MCF 10A (cell line): Measurements from ENCODE around the gene UBE2Q2. TPM values are rescaled to one million over a fixed set of nuclear protein-coding genes. Genes with fewer than 3 reads are reported as not detected.
A peak's percentile ranks its signal among the peaks of the same experiment; 100 is the strongest.

Experiments
- BruUV-seq: library from RNA; stranded (reverse); fragments of 400-500 nt; replicated peaks from 2 replicates; lab custom pipeline; 2021; lab: Mats Ljungman, UMichigan
- CTCF ChIA-PET: fragments of 300-600 bp; sonication (Branson Sonifier 250); formaldehyde crosslinking; extraction: SDS; loops from one replicate; lab custom pipeline; 2021; ENCODE audit warnings: antibody characterized with exemption, inconsistent platforms; lab: Yijun Ruan, JAX
- POLR2A ChIA-PET: fragments of 300-600, 350-650 bp; sonication (Branson Sonifier 250); formaldehyde crosslinking; extraction: SDS; loops from one replicate; lab custom pipeline; 2020; ENCODE audit warnings: antibody characterized with exemption, inconsistent platforms; lab: Yijun Ruan, JAX
- DNase-seq: peaks from one replicate; pipeline ENCODE4 v3.0.0-alpha.2; 2018; ENCODE audit not compliant: unreplicated experiment
- H3K27ac Mint-ChIP-seq: one replicate; pipeline ENCODE4 v1.8.0; 2022; ENCODE audit warnings: mild to moderate bottlenecking, low read depth, mixed read lengths; ENCODE audit not compliant: unreplicated experiment
- H3K27me3 Mint-ChIP-seq: one replicate; pipeline ENCODE4 v1.8.0; 2022; ENCODE audit warnings: mixed read lengths; ENCODE audit not compliant: insufficient read depth, unreplicated experiment
- H3K36me3 Mint-ChIP-seq: one replicate; pipeline ENCODE4 v1.8.0; 2022; ENCODE audit warnings: mild to moderate bottlenecking, moderate library complexity, mixed read lengths; ENCODE audit not compliant: insufficient read depth, unreplicated experiment
- H3K4me1 Mint-ChIP-seq: one replicate; pipeline ENCODE4 v1.8.0; 2022; ENCODE audit warnings: mixed read lengths; ENCODE audit not compliant: insufficient read depth, unreplicated experiment
- H3K4me3 Mint-ChIP-seq: one replicate; pipeline ENCODE4 v1.8.0; 2022; ENCODE audit warnings: mild to moderate bottlenecking, moderate library complexity, mixed read lengths; ENCODE audit not compliant: unreplicated experiment
- H3K9me3 Mint-ChIP-seq: one replicate; pipeline ENCODE4 v1.8.0; 2022; ENCODE audit warnings: mixed read lengths; ENCODE audit not compliant: unreplicated experiment
- intact Hi-C: fragments of 100-400 bp; cut with micrococcal nuclease; formaldehyde crosslinking; loops from 2 replicates; pipeline ENCODE4 v1.14.1; 2022
- total RNA-seq: library from RNA; stranded (reverse); gene quantifications from 2 replicates; pipeline ENCODE4 v1.2.3, GENCODE V29; 2022
- TF ChIP-seq, protein P1 (sequence below): fragments of 200-600 bp; IDR thresholded peaks from one replicate; pipeline ENCODE4 v1.8.0; 2022; ENCODE audit warnings: antibody characterized with exemption, mild to moderate bottlenecking; ENCODE audit not compliant: unreplicated experiment

The UBE2Q2 gene
- total RNA-seq, 1 experiment from 2014 or later, result 28.3 TPM

GRCh38 chr15:75928680-75929608 lies 85.7 kb downstream of the UBE2Q2 start:
- no TSS peak for BruUV-seq
- TF ChIP-seq, protein P1, sequence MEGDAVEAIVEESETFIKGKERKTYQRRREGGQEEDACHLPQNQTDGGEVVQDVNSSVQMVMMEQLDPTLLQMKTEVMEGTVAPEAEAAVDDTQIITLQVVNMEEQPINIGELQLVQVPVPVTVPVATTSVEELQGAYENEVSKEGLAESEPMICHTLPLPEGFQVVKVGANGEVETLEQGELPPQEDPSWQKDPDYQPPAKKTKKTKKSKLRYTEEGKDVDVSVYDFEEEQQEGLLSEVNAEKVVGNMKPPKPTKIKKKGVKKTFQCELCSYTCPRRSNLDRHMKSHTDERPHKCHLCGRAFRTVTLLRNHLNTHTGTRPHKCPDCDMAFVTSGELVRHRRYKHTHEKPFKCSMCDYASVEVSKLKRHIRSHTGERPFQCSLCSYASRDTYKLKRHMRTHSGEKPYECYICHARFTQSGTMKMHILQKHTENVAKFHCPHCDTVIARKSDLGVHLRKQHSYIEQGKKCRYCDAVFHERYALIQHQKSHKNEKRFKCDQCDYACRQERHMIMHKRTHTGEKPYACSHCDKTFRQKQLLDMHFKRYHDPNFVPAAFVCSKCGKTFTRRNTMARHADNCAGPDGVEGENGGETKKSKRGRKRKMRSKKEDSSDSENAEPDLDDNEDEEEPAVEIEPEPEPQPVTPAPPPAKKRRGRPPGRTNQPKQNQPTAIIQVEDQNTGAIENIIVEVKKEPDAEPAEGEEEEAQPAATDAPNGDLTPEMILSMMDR, result peak; percentile 46
- peak overlapping the region; percentile 7 for H3K27ac Mint-ChIP-seq
- intact Hi-C loops, result loop anchor here (1.0 to 5.0 kb wide), 3 partner anchors 119 to 210 kb away; partner anchors contain the start of gene TMEM266
- H3K27me3 Mint-ChIP-seq, result no peaks in the 10 kb centered on the region
- peaks cover 11% of the 10 kb centered on the region for H3K4me1 Mint-ChIP-seq
- CTCF ChIA-PET, result interaction anchor here (0.6 to 3.5 kb wide), 25 partner anchors 13 to 215 kb away, joined by 3 to 41 read pairs (median 3); no protein-coding TSS in a partner anchor
- peaks cover 83% of the 10 kb centered on the region for H3K36me3 Mint-ChIP-seq
- H3K4me3 Mint-ChIP-seq, result no peak overlapping the region
- no peaks in the 10 kb centered on the region for H3K9me3 Mint-ChIP-seq
- peak; percentile 67 for DNase-seq
- POLR2A ChIA-PET, result interaction anchor here (0.6 to 1.5 kb wide), 10 partner anchors 23 to 428 kb away, joined by 3 to 6 read pairs (median 4); partner anchors contain the start of gene FBXO22

DNA sequence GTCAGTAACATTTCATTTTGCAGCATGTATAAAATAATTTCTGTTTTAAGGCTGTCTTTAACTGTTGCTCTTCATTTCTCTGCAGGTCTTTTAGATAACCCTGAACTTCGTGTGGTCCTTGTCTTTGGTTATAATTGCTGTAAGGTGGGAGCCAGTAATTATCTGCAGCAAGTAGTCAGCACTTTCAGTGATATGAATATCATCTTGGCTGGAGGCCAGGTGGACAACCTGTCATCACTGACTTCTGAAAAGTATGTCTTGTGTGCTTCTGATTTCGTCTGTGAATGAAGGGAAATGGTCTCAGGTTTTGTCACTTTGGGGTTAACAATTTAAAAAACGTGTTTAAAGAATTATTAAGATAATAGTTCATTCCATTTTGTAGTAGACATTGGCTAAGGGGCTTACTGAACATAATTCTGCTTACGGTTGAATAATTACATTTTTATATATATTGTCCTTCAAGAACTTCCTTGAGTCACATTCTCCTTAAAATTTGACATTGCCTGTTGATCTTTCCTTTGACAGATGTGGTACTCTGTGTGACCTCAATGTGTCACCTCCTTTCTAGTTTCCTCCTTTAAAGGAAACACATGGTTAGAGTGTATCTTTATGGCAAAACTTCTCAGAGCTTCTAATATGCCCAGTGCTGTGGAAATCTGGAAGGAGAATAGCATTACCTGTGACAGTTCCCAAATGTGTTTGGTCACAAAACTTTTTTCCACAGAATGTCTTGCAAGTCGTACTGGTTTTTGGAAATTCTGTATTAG lies 86.7 kb downstream of the UBE2Q2 start:
- DNase-seq, result no peak
- H3K27ac Mint-ChIP-seq, result no peak overlapping the region
- BruUV-seq, result no TSS peak
- H3K27me3 Mint-ChIP-seq, result no peaks in the 10 kb centered on the region
- ChIA-PET POLR2A (interaction anchor here (0.6 to 1.5 kb wide), 7 partner anchors 8 to 209 kb away, joined by 3 to 6 read pairs (median 4); partner anchors contain the start of gene FBXO22), CTCF (interaction anchor here (0.6 to 3.5 kb wide), 12 partner anchors 16 to 291 kb away, joined by 3 to 41 read pairs (median 6); no protein-coding TSS in a partner anchor)
- H3K9me3 Mint-ChIP-seq, result no peaks in the 10 kb centered on the region
- intact Hi-C loops, result loop anchor here (2.0 to 5.0 kb wide), 2 partner anchors 127 to 209 kb away; partner anchors contain the start of gene TMEM266
- H3K4me1 Mint-ChIP-seq, result peaks cover 8% of the 10 kb centered on the region
- H3K36me3 Mint-ChIP-seq, result peaks cover 90% of the 10 kb centered on the region
- H3K4me3 Mint-ChIP-seq, result no peak overlapping the region
- TF ChIP-seq, protein P1, result no peak

- intact Hi-C loops, result no loop called here
- BruUV-seq, result no TSS peak
- Mint-ChIP-seq H3K4me3 (no peak overlapping the region), H3K9me3 (no peaks in the 10 kb centered on the region), H3K36me3 (peaks cover 87% of the 10 kb centered on the region), H3K27ac (no peak overlapping the region), H3K4me1 (peaks cover 8% of the 10 kb centered on the region), H3K27me3 (no peaks in the 10 kb centered on the region)
- no peak for DNase-seq
- CTCF ChIA-PET, result interaction anchor here (0.6 to 2.3 kb wide), 4 partner anchors 10 to 292 kb away, joined by 5 to 13 read pairs (median 9); no protein-coding TSS in a partner anchor
- TF ChIP-seq, protein P1, result no peak
- POLR2A ChIA-PET, result interaction anchor here (0.6 to 1.3 kb wide), 4 partner anchors 8 to 126 kb away, joined by 3 to 4 read pairs (median 3); no protein-coding TSS in a partner anchor
These were observed 87.6 kb downstream of the UBE2Q2 start for GRCh38 chr15:75930866-75931265.
